HepG2 (cell line): ENCODE data around the gene FEV. TPM values are rescaled to one million over a fixed set of nuclear protein-coding genes. Genes with fewer than 3 reads are reported as not detected.

ENCODE experiments used
- ELF3 ChIP-seq: IDR thresholded peaks from 2 replicates; pipeline ENCODE4 v1.6.1; 2016; ENCODE audit warnings: missing genetic modification reagents, missing compliant biosample characterization
- HDAC1 ChIP-seq: sonication (generic); formaldehyde crosslinking; IDR thresholded peaks from 2 replicates; pipeline ENCODE4 v1.5.1; 2020; ENCODE audit warnings: mild to moderate bottlenecking, missing genetic modification reagents
- MIXL1 ChIP-seq: IDR thresholded peaks from 2 replicates; pipeline ENCODE4 v1.6.1; 2016
- PHF8 ChIP-seq: sonication (generic); formaldehyde crosslinking; IDR thresholded peaks from 2 replicates; pipeline ENCODE4 v1.5.0; 2020; ENCODE audit warnings: missing genetic modification reagents
- SOX6 ChIP-seq, 2 experiments: fragments of 450-650 bp in 1 of 2; sonication (generic) in 1 of 2; formaldehyde crosslinking in 1 of 2; IDR thresholded peaks; 2 replicates each; pipeline versions ENCODE4 v1.4.0 to v1.6.1; 2017 to 2020; ENCODE audit warnings: antibody characterized with exemption in 1 of 2, mild to moderate bottlenecking in 1 of 2, missing genetic modification reagents in 1 of 2
- ZBTB38 ChIP-seq: sonication (generic); formaldehyde crosslinking; IDR thresholded peaks from 2 replicates; pipeline ENCODE4 v1.5.1; 2020; ENCODE audit warnings: mild to moderate bottlenecking, missing genetic modification reagents
- ZFP41 ChIP-seq: sonication (generic); formaldehyde crosslinking; IDR thresholded peaks from 2 replicates; pipeline ENCODE4 v1.4.0; 2020; ENCODE audit warnings: mild to moderate bottlenecking, missing genetic modification reagents, borderline replicate concordance
- ZNF230 ChIP-seq: sonication (generic); formaldehyde crosslinking; IDR thresholded peaks from 2 replicates; pipeline ENCODE4 v1.4.0; 2020; ENCODE audit warnings: mild to moderate bottlenecking, missing genetic modification reagents
- ZNF253 ChIP-seq: sonication (generic); formaldehyde crosslinking; IDR thresholded peaks from 2 replicates; pipeline ENCODE4 v1.8.0; 2022; ENCODE audit warnings: mild to moderate bottlenecking, missing genetic modification reagents, borderline replicate concordance
- ZNF326 ChIP-seq: sonication (generic); formaldehyde crosslinking; IDR thresholded peaks from 2 replicates; pipeline ENCODE4 v1.4.0; 2020; ENCODE audit warnings: missing genetic modification reagents, borderline replicate concordance
- ZNF468 ChIP-seq: sonication (generic); formaldehyde crosslinking; IDR thresholded peaks from 2 replicates; pipeline ENCODE4 v1.8.0; 2022; ENCODE audit warnings: mild to moderate bottlenecking, moderate library complexity, missing genetic modification reagents
- ZNF614 ChIP-seq: IDR thresholded peaks from 2 replicates; pipeline ENCODE4 v1.6.1; 2018; ENCODE audit warnings: missing biosample characterization, missing genetic modification reagents, inconsistent platforms, borderline replicate concordance
- ZNF781 ChIP-seq: sonication (generic); formaldehyde crosslinking; IDR thresholded peaks from 2 replicates; pipeline ENCODE4 v1.5.1; 2020; ENCODE audit warnings: borderline replicate concordance, mild to moderate bottlenecking, missing genetic modification reagents; ENCODE audit errors: not compliant biosample characterization
- ZNF792 ChIP-seq: IDR thresholded peaks from 2 replicates; pipeline ENCODE4 v1.6.1; 2016
- polyA plus RNA-seq, 8 experiments: library from polyadenylated mRNA; depleted of rRNA in 3 of 8; stranded (reverse) in 7 of 8; unstranded in 1 of 8; fragments of >200 nt; fragmentation: Illumina TruSeq in 4 of 8; extraction: Trizol in 4 of 8; gene quantifications; 2 replicates each; pipeline versions ENCODE4 v1.2.1 to v1.2.3, GENCODE V29; 2011 to 2016; ENCODE audit warnings: low read depth in 4 of 8, missing spikeins in 1 of 8, mixed read lengths in 1 of 8; ENCODE audit not compliant: insufficient read depth in 1 of 8
- total RNA-seq, 5 experiments: library from RNA; depleted of rRNA; stranded (reverse); fragments of >200 nt; fragmentation: Illumina TruSeq; extraction: Trizol; gene quantifications; 2 replicates each; pipeline ENCODE4 v1.2.3, GENCODE V29; 2016; ENCODE audit warnings: low read depth in 1 of 5
- TF ChIP-seq, protein P1 (sequence below): sonication (generic); formaldehyde crosslinking; IDR thresholded peaks from 2 replicates; pipeline ENCODE4 v1.4.0; 2020; ENCODE audit warnings: missing genetic modification reagents, mild to moderate bottlenecking, borderline replicate concordance
- TF ChIP-seq, protein P2 (sequence below): sonication (generic); formaldehyde crosslinking; IDR thresholded peaks from 2 replicates; pipeline ENCODE4 v1.4.0; 2020; ENCODE audit warnings: low read depth, missing genetic modification reagents
- TF ChIP-seq, protein P3 (sequence below): sonication (generic); formaldehyde crosslinking; IDR thresholded peaks from 2 replicates; pipeline ENCODE4 v1.4.0; 2020; ENCODE audit warnings: missing genetic modification reagents
- TF ChIP-seq, protein P4 (sequence below): sonication (generic); formaldehyde crosslinking; conservative IDR thresholded peaks from 2 replicates; pipeline ENCODE4 v1.4.0; 2020; ENCODE audit warnings: missing genetic modification reagents
- TF ChIP-seq, protein P5 (sequence below): sonication (generic); formaldehyde crosslinking; IDR thresholded peaks from 2 replicates; pipeline ENCODE4 v1.8.1; 2023; ENCODE audit warnings: mild to moderate bottlenecking, moderate library complexity, missing genetic modification reagents

FEV gene
- total and polyA plus RNA-seq, 2 of the 13 experiments (the other 11 are each of a cell fraction or from before 2014, with no cell fraction given): not detected

DNA sequence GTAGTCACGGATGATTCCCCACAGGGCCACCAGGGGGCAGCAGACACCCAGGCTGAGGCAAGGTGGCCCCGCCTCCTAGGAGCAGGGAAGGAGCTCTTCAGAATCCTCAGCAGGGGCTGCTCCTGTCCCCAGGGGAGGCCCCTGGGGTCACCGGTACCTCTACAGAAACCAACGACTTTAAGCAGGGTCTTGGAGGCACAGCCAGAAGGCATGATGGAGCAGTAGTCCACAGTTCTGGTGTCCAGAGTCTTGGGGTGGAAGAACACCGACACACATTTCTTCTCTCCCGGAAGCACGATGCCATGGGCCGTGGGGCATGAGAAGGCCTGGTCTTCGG, 44.8 kb upstream of the FEV start (continued):
- TF ChIP-seq, protein P1, sequence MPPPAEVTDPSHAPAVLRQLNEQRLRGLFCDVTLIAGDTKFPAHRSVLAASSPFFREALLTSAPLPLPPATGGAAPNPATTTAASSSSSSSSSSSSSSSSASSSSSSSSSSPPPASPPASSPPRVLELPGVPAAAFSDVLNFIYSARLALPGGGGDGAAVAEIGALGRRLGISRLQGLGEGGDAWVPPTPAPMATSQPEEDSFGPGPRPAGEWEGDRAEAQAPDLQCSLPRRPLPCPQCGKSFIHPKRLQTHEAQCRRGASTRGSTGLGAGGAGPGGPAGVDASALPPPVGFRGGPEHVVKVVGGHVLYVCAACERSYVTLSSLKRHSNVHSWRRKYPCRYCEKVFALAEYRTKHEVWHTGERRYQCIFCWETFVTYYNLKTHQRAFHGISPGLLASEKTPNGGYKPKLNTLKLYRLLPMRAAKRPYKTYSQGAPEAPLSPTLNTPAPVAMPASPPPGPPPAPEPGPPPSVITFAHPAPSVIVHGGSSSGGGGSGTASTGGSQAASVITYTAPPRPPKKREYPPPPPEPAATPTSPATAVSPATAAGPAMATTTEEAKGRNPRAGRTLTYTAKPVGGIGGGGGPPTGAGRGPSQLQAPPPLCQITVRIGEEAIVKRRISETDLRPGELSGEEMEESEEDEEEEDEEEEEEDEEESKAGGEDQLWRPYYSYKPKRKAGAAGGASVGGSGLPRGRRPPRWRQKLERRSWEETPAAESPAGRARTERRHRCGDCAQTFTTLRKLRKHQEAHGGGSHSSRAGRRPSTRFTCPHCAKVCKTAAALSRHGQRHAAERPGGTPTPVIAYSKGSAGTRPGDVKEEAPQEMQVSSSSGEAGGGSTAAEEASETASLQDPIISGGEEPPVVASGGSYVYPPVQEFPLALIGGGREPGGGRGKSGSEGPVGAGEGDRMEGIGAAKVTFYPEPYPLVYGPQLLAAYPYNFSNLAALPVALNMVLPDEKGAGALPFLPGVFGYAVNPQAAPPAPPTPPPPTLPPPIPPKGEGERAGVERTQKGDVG (CRISPR knock-in tag): no peak
- TF ChIP-seq ZNF468 (CRISPR knock-in tag) (no peak), ZNF614 (CRISPR knock-in tag) (peak; percentile 29; the same call in 1 of the 2 replicates), ZNF253 (CRISPR knock-in tag) (no peak), ZNF326 (CRISPR knock-in tag) (no peak), ELF3 (CRISPR knock-in tag) (0 out of 2 replicates have a peak, but pooled peaks have one; percentile 35), ZNF781 (CRISPR knock-in tag) (no peak), SOX6 (IDR thresholded peaks at IDR 0.05) (no peak), SOX6 (CRISPR knock-in tag; IDR thresholded peaks at IDR 0.05) (0 out of 2 replicates have a peak, but pooled peaks have one; percentile 17), ZBTB38 (CRISPR knock-in tag) (peak; percentile 66; the same call in 1 of the 2 replicates), ZFP41 (CRISPR knock-in tag) (no peak), ZNF230 (CRISPR knock-in tag) (0 out of 2 replicates have a peak, but pooled peaks have one; percentile 51), PHF8 (CRISPR knock-in tag) (no peak), HDAC1 (CRISPR knock-in tag) (no peak), ZNF792 (CRISPR knock-in tag) (no peak), MIXL1 (no peak)
- TF ChIP-seq, protein P2, sequence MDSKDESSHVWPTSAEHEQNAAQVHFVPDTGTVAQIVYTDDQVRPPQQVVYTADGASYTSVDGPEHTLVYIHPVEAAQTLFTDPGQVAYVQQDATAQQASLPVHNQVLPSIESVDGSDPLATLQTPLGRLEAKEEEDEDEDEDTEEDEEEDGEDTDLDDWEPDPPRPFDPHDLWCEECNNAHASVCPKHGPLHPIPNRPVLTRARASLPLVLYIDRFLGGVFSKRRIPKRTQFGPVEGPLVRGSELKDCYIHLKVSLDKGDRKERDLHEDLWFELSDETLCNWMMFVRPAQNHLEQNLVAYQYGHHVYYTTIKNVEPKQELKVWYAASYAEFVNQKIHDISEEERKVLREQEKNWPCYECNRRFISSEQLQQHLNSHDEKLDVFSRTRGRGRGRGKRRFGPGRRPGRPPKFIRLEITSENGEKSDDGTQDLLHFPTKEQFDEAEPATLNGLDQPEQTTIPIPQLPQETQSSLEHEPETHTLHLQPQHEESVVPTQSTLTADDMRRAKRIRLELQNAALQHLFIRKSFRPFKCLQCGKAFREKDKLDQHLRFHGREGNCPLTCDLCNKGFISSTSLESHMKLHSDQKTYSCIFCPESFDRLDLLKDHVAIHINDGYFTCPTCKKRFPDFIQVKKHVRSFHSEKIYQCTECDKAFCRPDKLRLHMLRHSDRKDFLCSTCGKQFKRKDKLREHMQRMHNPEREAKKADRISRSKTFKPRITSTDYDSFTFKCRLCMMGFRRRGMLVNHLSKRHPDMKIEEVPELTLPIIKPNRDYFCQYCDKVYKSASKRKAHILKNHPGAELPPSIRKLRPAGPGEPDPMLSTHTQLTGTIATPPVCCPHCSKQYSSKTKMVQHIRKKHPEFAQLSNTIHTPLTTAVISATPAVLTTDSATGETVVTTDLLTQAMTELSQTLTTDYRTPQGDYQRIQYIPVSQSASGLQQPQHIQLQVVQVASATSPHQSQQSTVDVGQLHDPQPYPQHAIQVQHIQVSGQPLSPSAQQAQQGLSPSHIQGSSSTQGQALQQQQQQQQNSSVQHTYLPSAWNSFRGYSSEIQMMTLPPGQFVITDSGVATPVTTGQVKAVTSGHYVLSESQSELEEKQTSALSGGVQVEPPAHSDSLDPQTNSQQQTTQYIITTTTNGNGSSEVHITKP (CRISPR knock-in tag): no peak
- TF ChIP-seq, protein P3, sequence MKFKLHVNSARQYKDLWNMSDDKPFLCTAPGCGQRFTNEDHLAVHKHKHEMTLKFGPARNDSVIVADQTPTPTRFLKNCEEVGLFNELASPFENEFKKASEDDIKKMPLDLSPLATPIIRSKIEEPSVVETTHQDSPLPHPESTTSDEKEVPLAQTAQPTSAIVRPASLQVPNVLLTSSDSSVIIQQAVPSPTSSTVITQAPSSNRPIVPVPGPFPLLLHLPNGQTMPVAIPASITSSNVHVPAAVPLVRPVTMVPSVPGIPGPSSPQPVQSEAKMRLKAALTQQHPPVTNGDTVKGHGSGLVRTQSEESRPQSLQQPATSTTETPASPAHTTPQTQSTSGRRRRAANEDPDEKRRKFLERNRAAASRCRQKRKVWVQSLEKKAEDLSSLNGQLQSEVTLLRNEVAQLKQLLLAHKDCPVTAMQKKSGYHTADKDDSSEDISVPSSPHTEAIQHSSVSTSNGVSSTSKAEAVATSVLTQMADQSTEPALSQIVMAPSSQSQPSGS: 0 out of 2 replicates have a peak, but pooled peaks have one; percentile 25
- TF ChIP-seq, protein P4, sequence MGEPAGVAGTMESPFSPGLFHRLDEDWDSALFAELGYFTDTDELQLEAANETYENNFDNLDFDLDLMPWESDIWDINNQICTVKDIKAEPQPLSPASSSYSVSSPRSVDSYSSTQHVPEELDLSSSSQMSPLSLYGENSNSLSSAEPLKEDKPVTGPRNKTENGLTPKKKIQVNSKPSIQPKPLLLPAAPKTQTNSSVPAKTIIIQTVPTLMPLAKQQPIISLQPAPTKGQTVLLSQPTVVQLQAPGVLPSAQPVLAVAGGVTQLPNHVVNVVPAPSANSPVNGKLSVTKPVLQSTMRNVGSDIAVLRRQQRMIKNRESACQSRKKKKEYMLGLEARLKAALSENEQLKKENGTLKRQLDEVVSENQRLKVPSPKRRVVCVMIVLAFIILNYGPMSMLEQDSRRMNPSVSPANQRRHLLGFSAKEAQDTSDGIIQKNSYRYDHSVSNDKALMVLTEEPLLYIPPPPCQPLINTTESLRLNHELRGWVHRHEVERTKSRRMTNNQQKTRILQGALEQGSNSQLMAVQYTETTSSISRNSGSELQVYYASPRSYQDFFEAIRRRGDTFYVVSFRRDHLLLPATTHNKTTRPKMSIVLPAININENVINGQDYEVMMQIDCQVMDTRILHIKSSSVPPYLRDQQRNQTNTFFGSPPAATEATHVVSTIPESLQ (CRISPR knock-in tag): no peak
- TF ChIP-seq, protein P5, sequence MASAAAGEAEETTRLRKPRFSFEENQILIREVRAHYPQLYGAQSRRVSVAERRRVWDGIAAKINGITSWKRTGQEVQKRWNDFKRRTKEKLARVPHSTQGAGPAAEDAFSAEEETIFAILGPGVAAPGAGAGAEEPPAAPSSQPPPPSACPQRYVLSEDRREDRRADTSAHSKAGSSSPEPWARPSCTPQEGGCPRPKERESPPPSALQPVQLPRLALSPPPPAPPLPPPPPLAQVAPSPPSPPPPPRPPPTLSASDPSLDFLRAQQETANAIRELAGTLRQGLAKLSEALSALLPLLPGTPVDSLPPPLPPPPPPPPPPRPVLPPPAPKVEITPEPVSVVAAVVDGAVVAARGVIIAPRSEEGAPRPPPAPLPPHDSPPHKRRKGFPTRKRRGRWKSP (CRISPR knock-in tag): no peak
